ENCODE measurements around the gene PLP1.
"Not testable (repeated sequence)": the region's sequence is repeated elsewhere in the genome, so short reads cannot be mapped to it uniquely, and the experiment has no call there.

PLP1 gene, protein sequence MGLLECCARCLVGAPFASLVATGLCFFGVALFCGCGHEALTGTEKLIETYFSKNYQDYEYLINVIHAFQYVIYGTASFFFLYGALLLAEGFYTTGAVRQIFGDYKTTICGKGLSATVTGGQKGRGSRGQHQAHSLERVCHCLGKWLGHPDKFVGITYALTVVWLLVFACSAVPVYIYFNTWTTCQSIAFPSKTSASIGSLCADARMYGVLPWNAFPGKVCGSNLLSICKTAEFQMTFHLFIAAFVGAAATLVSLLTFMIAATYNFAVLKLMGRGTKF

GRCh38 chrX:103776546-103776945 lies at the start of gene PLP1:
Gene PLP1 (plus strand): TSS chrX:103776840. CDS start chrX:103776996, 156 bp downstream.
- DNase-seq, result no peak

- DNase-seq, result no peak
Measured at GRCh38 chrX:103727115-103727514, 49.5 kb upstream of the PLP1 start.

- DNase-seq, result no peak
Measured at GRCh38 chrX:103729015-103729414, 47.6 kb upstream of the PLP1 start.

DNA sequence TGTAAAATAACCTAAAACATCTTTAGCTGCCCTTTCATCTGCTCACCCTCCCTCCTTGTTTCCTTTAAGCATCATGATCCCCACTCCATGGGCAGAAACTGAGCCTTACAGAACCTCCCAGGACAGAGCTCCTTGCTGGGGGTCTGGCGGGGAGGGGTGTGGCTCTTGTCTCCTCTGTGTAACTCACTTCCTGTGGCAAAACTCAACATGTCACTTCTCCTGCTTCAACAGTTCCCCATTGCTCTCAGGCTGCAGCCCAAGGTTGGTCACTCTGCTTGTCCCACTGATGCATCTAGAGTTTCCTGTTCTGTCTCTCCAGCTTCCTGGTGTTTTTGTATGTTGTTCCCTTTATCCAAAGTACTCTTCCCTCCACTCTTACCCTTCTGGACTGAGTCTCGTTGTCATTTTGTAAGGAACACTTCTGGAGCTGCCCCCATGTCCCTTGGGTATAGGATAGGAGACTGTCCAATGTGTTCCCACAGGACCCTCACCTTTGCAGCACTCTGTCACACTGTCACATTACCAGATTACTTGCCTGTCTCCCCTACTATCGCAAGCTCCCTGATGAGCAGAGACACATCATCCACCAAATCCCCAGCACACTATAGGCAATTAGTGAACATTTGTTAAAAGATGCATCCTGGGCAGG lies 46.4 kb upstream of the PLP1 start:
- DNase-seq, result no peak

- DNase-seq, result no peak
Measured at GRCh38 chrX:103730796-103731493, 45.7 kb upstream of the PLP1 start.

DNA sequence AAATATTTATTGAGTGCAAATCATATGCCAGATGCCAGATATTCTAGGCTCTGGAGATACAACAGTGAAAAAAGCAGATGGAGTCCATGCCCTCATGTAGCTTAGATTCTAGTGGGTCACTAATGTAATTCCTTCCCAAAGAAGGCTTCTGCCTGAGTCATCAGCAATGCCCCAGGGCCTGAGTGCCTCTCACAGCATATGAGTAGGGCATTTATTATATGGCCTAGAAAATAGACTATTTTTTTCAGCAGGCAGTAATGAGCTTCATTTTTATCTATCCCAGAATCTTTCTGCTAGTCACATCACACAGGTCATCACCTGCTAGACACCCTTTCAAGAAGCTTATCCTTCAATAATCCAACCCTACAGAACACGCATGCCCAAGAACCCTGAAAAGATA lies 43.6 kb upstream of the PLP1 start:
- no peak for DNase-seq

GRCh38 chrX:103734125-103734760 lies 42.4 kb upstream of the PLP1 start:
- no peak for DNase-seq

GRCh38 chrX:103737696-103738095 lies 38.9 kb upstream of the PLP1 start:
- no peak for DNase-seq

DNA sequence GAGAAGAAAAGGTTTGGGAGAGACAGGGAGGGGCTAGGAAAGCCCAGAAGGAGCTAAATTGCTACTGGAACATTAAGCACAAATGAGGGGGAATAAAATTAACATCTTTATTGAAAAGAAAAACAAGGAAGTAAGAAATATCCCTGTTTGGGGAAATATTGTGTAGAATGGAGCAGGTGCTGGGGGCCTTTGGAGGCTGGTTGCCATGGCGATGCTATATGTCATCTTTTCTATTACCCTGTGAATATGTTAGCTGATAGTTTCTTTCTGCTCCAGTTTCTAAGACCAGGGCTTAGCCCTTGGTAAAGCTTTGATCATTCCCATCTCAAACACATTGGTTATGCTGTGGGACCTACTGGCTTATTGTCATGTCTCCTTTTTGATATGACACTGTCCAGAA lies 37.2 kb upstream of the PLP1 start:
- DNase-seq, result no peak

DNA sequence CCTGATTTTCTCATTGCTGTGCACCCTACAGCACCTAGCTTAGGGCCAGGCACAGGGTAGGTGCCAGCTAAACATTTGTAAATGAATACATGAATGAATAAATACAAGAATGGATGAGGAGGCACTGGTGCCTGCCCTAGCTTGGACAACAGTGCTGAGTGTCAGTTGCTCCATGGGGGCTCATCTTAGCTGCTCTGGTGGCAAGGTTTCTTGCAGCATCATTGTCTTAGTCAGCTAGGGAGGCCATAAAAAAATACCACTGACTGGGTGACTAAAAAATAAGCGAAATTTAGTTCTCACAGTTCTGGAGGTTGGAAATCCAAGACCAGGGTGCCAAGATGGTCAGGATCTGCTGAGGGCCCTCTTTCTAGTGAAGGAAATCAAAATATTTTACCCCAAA lies 34.8 kb upstream of the PLP1 start:
- DNase-seq, result no peak

GRCh38 chrX:103742339-103742738 lies 34.3 kb upstream of the PLP1 start:
- no peak for DNase-seq

DNA sequence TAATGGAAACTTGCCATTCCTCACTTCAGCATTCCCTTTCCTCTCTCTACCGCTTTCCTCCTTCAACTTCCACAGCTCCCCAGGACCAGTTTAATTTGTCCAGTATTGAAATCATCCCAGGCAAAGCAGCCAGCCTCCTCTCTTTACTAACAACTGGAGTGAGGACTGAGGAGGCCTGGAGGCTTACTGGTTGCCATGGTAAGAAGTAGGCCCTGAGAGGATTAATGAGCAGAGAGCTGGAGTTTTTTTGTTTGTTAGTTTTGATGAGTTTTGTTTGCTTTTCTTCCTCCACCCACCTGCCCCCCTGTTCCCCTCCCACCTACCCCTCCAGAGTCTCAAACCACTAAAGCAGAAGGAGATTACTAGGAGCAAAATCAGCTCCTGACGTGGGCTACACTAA lies 29.5 kb upstream of the PLP1 start:
- DNase-seq, result no peak

- DNase-seq, result no peak
Measured at GRCh38 chrX:103754401-103754800, 22.2 kb upstream of the PLP1 start.

- DNase-seq, result no peak
Measured at GRCh38 chrX:103756736-103757135, 19.9 kb upstream of the PLP1 start.

- no peak for DNase-seq
Measured at GRCh38 chrX:103758555-103758954, 18.1 kb upstream of the PLP1 start.

- DNase-seq, result not testable (repeated sequence)
Measured at GRCh38 chrX:103763541-103763940, 13.1 kb upstream of the PLP1 start.

- not testable (repeated sequence) for DNase-seq
Measured at GRCh38 chrX:103766813-103767555, 9.7 kb upstream of the PLP1 start.

GRCh38 chrX:103773445-103773844 lies 3.2 kb upstream of the PLP1 start:
- DNase-seq, result no peak

DNA sequence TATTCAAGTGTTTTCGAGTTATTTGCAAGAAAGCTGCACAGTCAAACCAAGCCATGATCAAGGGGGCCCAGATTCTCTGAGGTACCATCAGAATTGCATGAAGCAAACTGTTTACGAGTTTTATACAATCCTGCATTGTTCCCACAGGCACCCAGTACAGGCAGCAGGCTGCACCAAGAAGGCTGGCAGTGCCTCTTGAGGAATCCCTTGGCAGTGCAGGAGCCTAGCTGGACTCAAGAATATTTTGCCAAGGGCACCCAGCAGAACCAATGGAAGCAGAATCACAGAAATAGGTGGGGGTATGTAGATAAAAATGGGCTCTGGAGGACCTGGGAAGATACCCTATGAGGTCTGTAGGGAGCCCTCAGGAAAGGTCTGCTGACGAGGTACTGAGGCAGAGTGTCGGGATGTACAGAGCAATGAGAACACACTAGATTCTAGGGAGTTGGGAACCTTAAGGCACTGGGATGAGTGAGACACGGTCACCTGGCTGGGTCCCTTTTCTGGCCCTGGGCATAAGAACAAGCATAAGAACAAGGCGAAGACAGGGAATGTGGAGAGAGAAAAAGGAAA lies 2.5 kb upstream of the PLP1 start:
- no peak for DNase-seq

DNA sequence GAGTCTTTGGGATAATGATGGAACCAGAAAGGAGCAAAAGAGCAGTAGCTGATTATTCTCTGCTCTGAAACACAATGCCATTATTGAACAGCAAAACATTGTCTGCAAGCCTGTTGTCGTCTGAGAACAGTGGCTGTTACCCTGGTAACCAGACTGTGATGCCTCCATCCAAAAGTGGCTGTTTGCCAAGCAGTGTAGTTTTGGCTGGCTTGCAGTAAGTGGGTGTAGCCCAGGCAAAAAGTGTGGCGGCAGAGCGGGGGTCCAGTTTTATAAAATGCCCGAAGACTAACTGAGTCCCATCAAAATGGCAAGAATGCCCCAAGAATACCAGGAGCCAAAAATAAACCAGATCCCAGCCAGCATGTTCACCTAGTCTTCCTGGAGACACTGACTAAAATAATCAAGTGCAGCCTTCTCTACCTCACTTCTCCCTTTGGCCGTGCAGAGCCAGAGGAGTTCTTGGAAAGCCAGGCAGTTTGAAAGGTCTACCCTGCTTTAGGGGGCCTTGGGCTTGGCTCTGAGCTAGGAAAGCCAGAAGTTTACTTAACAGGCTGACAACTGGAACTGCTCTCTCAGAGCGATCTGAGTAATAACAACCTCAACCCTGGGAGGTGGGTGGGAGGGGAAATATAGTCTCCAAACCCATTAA lies 2.6 kb downstream of the PLP1 start:
- DNase-seq, result no peak

- DNase-seq, result no peak
Measured at GRCh38 chrX:103780336-103781061, 3.9 kb downstream of the PLP1 start.

Measured in CD4-positive, alpha-beta T cell treated with Interleukin-1 beta for 1 hour (primary cell).